ENCODE data around the gene ADH1A.

DNA sequence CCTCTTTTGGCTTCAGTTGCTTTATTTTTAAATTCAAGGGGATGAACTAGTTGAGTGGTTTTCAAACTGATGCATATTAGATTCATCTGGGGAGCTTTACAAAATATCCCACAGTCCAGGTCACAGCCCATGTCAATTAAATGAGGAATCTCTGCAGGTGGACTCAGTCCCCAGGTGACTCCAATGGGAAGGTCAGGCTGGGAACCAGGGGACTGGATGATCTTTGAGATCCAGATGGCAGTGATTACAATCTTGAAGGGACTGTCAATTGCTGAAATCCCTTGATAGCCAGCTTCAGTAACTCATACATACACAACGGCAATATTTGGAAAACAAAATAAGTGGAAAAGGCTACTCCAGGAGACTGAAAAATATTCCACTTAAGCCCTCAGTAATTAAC, 23.4 kb upstream of the ADH1A start:
- TF ChIP-seq CTCF (IDR thresholded peaks at IDR 0.05; ENCODE audit: poor library complexity) (no peak), EZH2 (IDR thresholded peaks at IDR 0.05; ENCODE audit: borderline replicate concordance) (no peak), EZH2phosphoT487 (IDR thresholded peaks at IDR 0.05; ENCODE audit: low read depth, severe bottlenecking, unreplicated experiment) (no peak)

Measured in hepatocyte (in vitro differentiated cells).